OCI-LY3 (cell line): ENCODE results near the gene PCDH15.

Experiments
- H2AFZ ChIP-seq: fragments of 200-600, 300-600 bp; shearing (Covaris generic); 2 replicates; pipeline ENCODE4 v1.6.0; 2014; ENCODE audit warnings: antibody characterized with exemption, low read depth, low read length
- H3K27ac ChIP-seq: fragments of 200-600, 300-600 bp; sonication (generic); 2 replicates; pipeline ENCODE4 v1.5.1; 2014; ENCODE audit warnings: mild to moderate bottlenecking, low read length, moderate library complexity, mixed read lengths
- H3K27me3 ChIP-seq: fragments of 200-600, 300-600 bp; sonication (generic); 2 replicates; pipeline ENCODE4 v1.6.1; 2014; ENCODE audit warnings: low read depth, low read length, mixed read lengths
- H3K36me3 ChIP-seq: fragments of 200-600, 300-600 bp; sonication (generic); replicated peaks from 2 replicates; pipeline ENCODE3; 2014; ENCODE audit warnings: low read depth, low read length, mixed read lengths
- H3K4me1 ChIP-seq: fragments of 300-600, 200-600 bp; sonication (generic); 2 replicates; pipeline ENCODE4 v1.6.1; 2014; ENCODE audit warnings: low read length, mixed read lengths
- H3K4me2 ChIP-seq: fragments of 200-600, 300-600 bp; sonication (generic); 2 replicates; pipeline ENCODE4 v1.6.1; 2014; ENCODE audit warnings: low read length, mixed read lengths
- H3K4me3 ChIP-seq: fragments of 300-600, 200-600 bp; sonication (generic); 2 replicates; pipeline ENCODE4 v1.5.1; 2014; ENCODE audit warnings: antibody characterized with exemption, mild to moderate bottlenecking, low read length, moderate library complexity
- H3K79me2 ChIP-seq: fragments of 300-600, 200-600 bp; shearing (Covaris generic); 2 replicates; pipeline ENCODE4 v1.6.1; 2014; ENCODE audit warnings: mild to moderate bottlenecking, low read length, mixed read lengths
- H3K9ac ChIP-seq: fragments of 300-600, 200-600 bp; shearing (Covaris generic); 2 replicates; pipeline ENCODE4 v1.6.0; 2014; ENCODE audit warnings: mild to moderate bottlenecking, low read length, moderate library complexity
- H3K9me3 ChIP-seq: fragments of 200-600, 300-600 bp; shearing (Covaris generic); 2 replicates; pipeline ENCODE4 v1.6.1; 2014; ENCODE audit warnings: low read length, mixed read lengths; ENCODE audit not compliant: insufficient read depth
- H4K20me1 ChIP-seq: fragments of 200-600, 300-600 bp; sonication (generic); 2 replicates; pipeline ENCODE4 v1.6.1; 2016; ENCODE audit warnings: low read length, mixed read lengths; ENCODE audit not compliant: insufficient read depth
- EZH2phosphoT487 ChIP-seq: fragments of 200-600 bp; shearing (Covaris generic); IDR thresholded peaks from 2 replicates; pipeline ENCODE4 v1.6.1; 2018; ENCODE audit warnings: antibody characterized with exemption, mixed run types, low read depth
- TF ChIP-seq, protein P1 (sequence below): fragments of 200-600, 300-600 bp; sonication (generic); IDR thresholded peaks from 2 replicates; pipeline ENCODE4 v1.5.1; 2014; ENCODE audit warnings: antibody characterized with exemption, low read length, low read depth

Gene PCDH15

DNA sequence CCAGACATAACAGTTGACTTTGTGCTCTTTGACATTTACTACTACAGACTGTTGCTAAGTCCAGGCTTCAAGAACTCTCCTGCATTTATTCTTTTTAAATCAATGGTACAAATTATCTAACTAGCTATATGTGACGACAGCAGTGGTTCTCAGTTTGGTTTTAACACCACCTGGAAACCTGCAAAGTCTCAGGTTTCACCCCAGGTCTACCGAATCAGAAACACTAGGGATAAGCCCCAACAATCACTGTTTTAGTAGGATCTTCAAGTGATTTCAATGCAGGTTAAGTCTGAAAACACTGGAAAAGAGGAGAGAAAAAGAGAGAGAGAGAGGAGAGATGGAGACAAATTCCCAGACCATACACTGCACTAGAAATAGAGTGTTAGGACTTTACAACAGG lies 519.0 kb downstream of the PCDH15 start:
- Histone ChIP-seq H3K9me3 (no peaks in the 10 kb centered on the region), H3K4me2 (no peak overlapping the region), H3K4me3 (no peak overlapping the region), H3K79me2 (no peaks in the 10 kb centered on the region), H4K20me1 (no peaks in the 10 kb centered on the region), H3K4me1 (no peaks in the 10 kb centered on the region), H2AFZ (no peak overlapping the region), H3K9ac (no peak overlapping the region), H3K27me3 (no peaks in the 10 kb centered on the region), H3K36me3 (no peaks in the 10 kb centered on the region), H3K27ac (no peak overlapping the region)
- no peak for TF ChIP-seq EZH2phosphoT487
- TF ChIP-seq, protein P1, sequence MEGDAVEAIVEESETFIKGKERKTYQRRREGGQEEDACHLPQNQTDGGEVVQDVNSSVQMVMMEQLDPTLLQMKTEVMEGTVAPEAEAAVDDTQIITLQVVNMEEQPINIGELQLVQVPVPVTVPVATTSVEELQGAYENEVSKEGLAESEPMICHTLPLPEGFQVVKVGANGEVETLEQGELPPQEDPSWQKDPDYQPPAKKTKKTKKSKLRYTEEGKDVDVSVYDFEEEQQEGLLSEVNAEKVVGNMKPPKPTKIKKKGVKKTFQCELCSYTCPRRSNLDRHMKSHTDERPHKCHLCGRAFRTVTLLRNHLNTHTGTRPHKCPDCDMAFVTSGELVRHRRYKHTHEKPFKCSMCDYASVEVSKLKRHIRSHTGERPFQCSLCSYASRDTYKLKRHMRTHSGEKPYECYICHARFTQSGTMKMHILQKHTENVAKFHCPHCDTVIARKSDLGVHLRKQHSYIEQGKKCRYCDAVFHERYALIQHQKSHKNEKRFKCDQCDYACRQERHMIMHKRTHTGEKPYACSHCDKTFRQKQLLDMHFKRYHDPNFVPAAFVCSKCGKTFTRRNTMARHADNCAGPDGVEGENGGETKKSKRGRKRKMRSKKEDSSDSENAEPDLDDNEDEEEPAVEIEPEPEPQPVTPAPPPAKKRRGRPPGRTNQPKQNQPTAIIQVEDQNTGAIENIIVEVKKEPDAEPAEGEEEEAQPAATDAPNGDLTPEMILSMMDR, result no peak

DNA sequence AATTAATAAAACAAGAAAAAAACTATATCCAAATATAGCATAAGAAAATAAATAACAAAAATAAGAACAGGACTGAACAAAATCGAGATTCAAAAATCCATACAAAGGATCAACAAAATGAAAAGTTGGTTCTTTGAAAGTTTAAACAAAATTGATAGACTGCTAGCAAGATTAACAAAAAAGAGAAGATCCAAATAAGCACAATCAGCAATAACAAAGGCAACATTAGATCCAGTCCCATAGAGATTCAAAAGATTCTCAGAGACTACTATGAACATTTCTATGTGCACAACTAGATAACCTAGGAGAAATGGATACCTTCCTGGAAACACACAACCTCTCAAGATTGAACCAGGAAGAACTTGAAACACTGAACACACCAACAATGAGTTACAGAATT lies 534.6 kb downstream of the PCDH15 start:
- Histone ChIP-seq H3K9ac (no peak overlapping the region), H3K36me3 (no peaks in the 10 kb centered on the region), H3K4me2 (no peak overlapping the region), H3K4me1 (no peaks in the 10 kb centered on the region), H3K4me3 (no peak overlapping the region), H4K20me1 (no peaks in the 10 kb centered on the region), H2AFZ (no peak overlapping the region), H3K79me2 (no peaks in the 10 kb centered on the region), H3K9me3 (no peaks in the 10 kb centered on the region), H3K27ac (no peak overlapping the region), H3K27me3 (no peaks in the 10 kb centered on the region)
- TF ChIP-seq, protein P1, result no peak
- TF ChIP-seq EZH2phosphoT487, result no peak

DNA sequence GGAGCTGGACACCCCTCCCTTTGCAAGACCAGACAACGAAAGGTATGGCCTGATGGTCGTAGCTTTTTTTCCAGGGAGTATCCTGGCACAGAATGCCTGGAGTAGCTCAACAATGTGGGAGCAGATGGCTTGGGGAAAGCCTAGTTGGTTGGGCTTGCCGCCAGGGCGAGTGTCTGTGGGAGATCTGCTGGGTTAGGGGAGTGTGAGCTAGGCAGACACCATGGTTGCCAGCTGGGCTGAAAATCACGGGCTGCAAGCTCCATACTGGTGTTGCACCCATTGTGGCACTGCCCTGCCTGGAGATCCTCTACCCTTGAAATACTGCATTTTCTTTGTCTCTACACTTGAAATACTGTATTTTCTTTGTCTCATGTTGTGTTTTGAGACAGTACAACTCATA lies 538.3 kb downstream of the PCDH15 start:
- Histone ChIP-seq H3K27ac (no peak overlapping the region), H3K4me2 (no peak overlapping the region), H3K9ac (no peak overlapping the region), H3K27me3 (no peaks in the 10 kb centered on the region), H3K4me1 (no peaks in the 10 kb centered on the region), H3K4me3 (no peak overlapping the region), H3K36me3 (no peaks in the 10 kb centered on the region), H3K9me3 (no peaks in the 10 kb centered on the region), H4K20me1 (no peaks in the 10 kb centered on the region), H3K79me2 (no peaks in the 10 kb centered on the region), H2AFZ (no peak overlapping the region)
- TF ChIP-seq, protein P1, result no peak
- TF ChIP-seq EZH2phosphoT487, result no peak

DNA sequence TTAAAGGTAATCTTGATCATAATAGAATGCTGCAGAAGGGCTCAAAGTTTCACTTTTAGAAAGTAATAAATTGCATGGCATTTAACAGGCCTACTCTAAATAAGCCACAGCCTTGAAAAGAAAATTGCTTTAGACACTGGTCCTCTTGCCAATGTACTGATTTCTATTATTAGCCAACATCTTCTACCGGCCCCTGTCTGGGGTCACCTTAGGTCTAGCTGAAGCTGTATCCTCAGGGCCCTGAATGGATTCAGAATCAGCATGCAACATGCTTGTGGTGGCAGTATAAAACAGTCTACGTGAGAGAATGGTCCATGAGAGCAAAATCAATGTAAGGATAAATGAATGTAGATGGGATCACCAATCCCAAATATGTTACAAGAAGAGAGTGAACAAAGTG lies 541.9 kb downstream of the PCDH15 start:
- Histone ChIP-seq H3K9ac (no peak overlapping the region), H3K4me2 (no peak overlapping the region), H2AFZ (no peak overlapping the region), H3K4me1 (no peaks in the 10 kb centered on the region), H3K36me3 (no peaks in the 10 kb centered on the region), H3K27ac (no peak overlapping the region), H3K9me3 (no peaks in the 10 kb centered on the region), H3K79me2 (no peaks in the 10 kb centered on the region), H3K27me3 (no peaks in the 10 kb centered on the region), H4K20me1 (no peaks in the 10 kb centered on the region), H3K4me3 (no peak overlapping the region)
- TF ChIP-seq, protein P1, result no peak
- TF ChIP-seq EZH2phosphoT487, result no peak
